ENCODE data around the gene MALAT1. TPM values are rescaled to one million over a fixed set of nuclear protein-coding genes. Genes with fewer than 3 reads are reported as not detected.
A peak's percentile ranks its signal among the peaks of the same experiment; 100 is the strongest.

MALAT1 gene
- total and polyA plus RNA-seq, 10 of the 15 experiments (the other 5 are each of a cell fraction or from before 2014, with no cell fraction given), result 448 to 8,160 (median 2,019) TPM

DNA sequence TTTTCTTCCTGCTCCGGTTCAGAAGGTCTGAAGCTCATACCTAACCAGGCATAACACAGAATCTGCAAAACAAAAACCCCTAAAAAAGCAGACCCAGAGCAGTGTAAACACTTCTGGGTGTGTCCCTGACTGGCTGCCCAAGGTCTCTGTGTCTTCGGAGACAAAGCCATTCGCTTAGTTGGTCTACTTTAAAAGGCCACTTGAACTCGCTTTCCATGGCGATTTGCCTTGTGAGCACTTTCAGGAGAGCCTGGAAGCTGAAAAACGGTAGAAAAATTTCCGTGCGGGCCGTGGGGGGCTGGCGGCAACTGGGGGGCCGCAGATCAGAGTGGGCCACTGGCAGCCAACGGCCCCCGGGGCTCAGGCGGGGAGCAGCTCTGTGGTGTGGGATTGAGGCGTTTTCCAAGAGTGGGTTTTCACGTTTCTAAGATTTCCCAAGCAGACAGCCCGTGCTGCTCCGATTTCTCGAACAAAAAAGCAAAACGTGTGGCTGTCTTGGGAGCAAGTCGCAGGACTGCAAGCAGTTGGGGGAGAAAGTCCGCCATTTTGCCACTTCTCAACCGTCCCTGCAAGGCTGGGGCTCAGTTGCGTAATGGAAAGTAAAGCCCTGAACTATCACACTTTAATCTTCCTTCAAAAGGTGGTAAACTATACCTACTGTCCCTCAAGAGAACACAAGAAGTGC is 661 bp upstream of the MALAT1 start (continued):
- TF ChIP-seq NRF1 (conservative IDR thresholded peaks at IDR 0.05; ENCODE audit: low read depth, low read length), result no peak
- TF ChIP-seq NFYA (IDR thresholded peaks at IDR 0.05; ENCODE audit: borderline replicate concordance, low read depth, low read length), result no peak
- TF ChIP-seq, protein P1, sequence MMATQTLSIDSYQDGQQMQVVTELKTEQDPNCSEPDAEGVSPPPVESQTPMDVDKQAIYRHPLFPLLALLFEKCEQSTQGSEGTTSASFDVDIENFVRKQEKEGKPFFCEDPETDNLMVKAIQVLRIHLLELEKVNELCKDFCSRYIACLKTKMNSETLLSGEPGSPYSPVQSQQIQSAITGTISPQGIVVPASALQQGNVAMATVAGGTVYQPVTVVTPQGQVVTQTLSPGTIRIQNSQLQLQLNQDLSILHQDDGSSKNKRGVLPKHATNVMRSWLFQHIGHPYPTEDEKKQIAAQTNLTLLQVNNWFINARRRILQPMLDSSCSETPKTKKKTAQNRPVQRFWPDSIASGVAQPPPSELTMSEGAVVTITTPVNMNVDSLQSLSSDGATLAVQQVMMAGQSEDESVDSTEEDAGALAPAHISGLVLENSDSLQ (IDR thresholded peaks at IDR 0.05), result 0 out of 2 replicates have a peak, but pooled peaks have one; percentile 4
- no peak for TF ChIP-seq EGR1 (IDR thresholded peaks at IDR 0.05; ENCODE audit: borderline replicate concordance in 1 of 2, low read depth in 2 of 2, low read length in 2 of 2)
- TF ChIP-seq RB1 (IDR thresholded peaks at IDR 0.05; ENCODE audit: borderline replicate concordance), result no peak
- TF ChIP-seq POLR2AphosphoS2 (IDR thresholded peaks at IDR 0.05; ENCODE audit: low read depth, low read length), result peak; percentile 57; the same call in 1 of the 2 replicates
- TF ChIP-seq YY1 (IDR thresholded peaks at IDR 0.05; ENCODE audit: low read depth, low read length), result peak; percentile 96
- no peak for TF ChIP-seq NR2C2 (IDR thresholded peaks at IDR 0.05; ENCODE audit: borderline replicate concordance, control insufficient read depth, insufficient read length, low read depth)
- no peak for TF ChIP-seq CHD2 (IDR thresholded peaks at IDR 0.05; ENCODE audit: borderline replicate concordance, low read depth, low read length)
- TF ChIP-seq, protein P2, sequence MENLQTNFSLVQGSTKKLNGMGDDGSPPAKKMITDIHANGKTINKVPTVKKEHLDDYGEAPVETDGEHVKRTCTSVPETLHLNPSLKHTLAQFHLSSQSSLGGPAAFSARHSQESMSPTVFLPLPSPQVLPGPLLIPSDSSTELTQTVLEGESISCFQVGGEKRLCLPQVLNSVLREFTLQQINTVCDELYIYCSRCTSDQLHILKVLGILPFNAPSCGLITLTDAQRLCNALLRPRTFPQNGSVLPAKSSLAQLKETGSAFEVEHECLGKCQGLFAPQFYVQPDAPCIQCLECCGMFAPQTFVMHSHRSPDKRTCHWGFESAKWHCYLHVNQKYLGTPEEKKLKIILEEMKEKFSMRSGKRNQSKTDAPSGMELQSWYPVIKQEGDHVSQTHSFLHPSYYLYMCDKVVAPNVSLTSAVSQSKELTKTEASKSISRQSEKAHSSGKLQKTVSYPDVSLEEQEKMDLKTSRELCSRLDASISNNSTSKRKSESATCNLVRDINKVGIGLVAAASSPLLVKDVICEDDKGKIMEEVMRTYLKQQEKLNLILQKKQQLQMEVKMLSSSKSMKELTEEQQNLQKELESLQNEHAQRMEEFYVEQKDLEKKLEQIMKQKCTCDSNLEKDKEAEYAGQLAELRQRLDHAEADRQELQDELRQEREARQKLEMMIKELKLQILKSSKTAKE (IDR thresholded peaks at IDR 0.05; ENCODE audit: low read depth, poor library complexity, severe bottlenecking), result no peak
- no peak for TF ChIP-seq FOS (IDR thresholded peaks at IDR 0.05; ENCODE audit: borderline replicate concordance, extremely low read depth, insufficient read length)
- TF ChIP-seq PML (IDR thresholded peaks at IDR 0.05; ENCODE audit: low read length), result no peak
- peak; percentile 46; the same call in 1 of the 2 replicates for TF ChIP-seq BACH1 (IDR thresholded peaks at IDR 0.05; ENCODE audit: borderline replicate concordance)
- no peak for TF ChIP-seq EED (IDR thresholded peaks at IDR 0.05; ENCODE audit: low read depth)
- TF ChIP-seq YBX1 (IDR thresholded peaks at IDR 0.05), result no peak
- no peak for TF ChIP-seq NFYB (IDR thresholded peaks at IDR 0.05; ENCODE audit: insufficient read depth, low read depth, low read length)
- 0 out of 2 replicates have a peak, but pooled peaks have one; percentile 5 for TF ChIP-seq TCF7 (IDR thresholded peaks at IDR 0.05; ENCODE audit: borderline replicate concordance)
- no peak for TF ChIP-seq RCOR1 (conservative IDR thresholded peaks at IDR 0.05; ENCODE audit: low read depth, low read length)
- peak; percentile 3 for TF ChIP-seq HDAC6 (IDR thresholded peaks at IDR 0.05; ENCODE audit: unreplicated experiment)
- no peak for TF ChIP-seq NFXL1 (IDR thresholded peaks at IDR 0.05; ENCODE audit: borderline replicate concordance)
- no peak for TF ChIP-seq STAT3 (IDR thresholded peaks at IDR 0.05; ENCODE audit: low read depth, low read length)
- TF ChIP-seq GATAD2B (conservative IDR thresholded peaks at IDR 0.05; ENCODE audit: low read depth), result no peak; the same call in 1 of the 2 replicates
- TF ChIP-seq MEF2B (IDR thresholded peaks at IDR 0.05; ENCODE audit: partially characterized antibody, poor library complexity, severe bottlenecking), result no peak
- no peak for TF ChIP-seq KAT2A (conservative IDR thresholded peaks at IDR 0.05; ENCODE audit: control insufficient read depth, low read depth, low read length)
- TF ChIP-seq, protein P3, sequence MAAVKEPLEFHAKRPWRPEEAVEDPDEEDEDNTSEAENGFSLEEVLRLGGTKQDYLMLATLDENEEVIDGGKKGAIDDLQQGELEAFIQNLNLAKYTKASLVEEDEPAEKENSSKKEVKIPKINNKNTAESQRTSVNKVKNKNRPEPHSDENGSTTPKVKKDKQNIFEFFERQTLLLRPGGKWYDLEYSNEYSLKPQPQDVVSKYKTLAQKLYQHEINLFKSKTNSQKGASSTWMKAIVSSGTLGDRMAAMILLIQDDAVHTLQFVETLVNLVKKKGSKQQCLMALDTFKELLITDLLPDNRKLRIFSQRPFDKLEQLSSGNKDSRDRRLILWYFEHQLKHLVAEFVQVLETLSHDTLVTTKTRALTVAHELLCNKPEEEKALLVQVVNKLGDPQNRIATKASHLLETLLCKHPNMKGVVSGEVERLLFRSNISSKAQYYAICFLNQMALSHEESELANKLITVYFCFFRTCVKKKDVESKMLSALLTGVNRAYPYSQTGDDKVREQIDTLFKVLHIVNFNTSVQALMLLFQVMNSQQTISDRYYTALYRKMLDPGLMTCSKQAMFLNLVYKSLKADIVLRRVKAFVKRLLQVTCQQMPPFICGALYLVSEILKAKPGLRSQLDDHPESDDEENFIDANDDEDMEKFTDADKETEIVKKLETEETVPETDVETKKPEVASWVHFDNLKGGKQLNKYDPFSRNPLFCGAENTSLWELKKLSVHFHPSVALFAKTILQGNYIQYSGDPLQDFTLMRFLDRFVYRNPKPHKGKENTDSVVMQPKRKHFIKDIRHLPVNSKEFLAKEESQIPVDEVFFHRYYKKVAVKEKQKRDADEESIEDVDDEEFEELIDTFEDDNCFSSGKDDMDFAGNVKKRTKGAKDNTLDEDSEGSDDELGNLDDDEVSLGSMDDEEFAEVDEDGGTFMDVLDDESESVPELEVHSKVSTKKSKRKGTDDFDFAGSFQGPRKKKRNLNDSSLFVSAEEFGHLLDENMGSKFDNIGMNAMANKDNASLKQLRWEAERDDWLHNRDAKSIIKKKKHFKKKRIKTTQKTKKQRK (IDR thresholded peaks at IDR 0.05; ENCODE audit: low read depth, low read length), result no peak

Data from GM12878 (cell line).